Thyroid gland (tissue), 4 donors: ENCODE results near the gene TCERG1L.

Experiments used
- CTCF ChIP-seq, 6 experiments: fragments of 200-600 bp in 3 of 6; fragments of 450-650 bp in 3 of 6; sonication (generic) in 3 of 6; IDR thresholded peaks; one replicate each; pipeline ENCODE4 v1.5.1; 2016 to 2019; ENCODE audit warnings: antibody characterized with exemption in 6 of 6, mild to moderate bottlenecking in 2 of 6, inconsistent platforms in 1 of 6, moderate library complexity in 1 of 6
- POLR2A ChIP-seq, 2 donors: fragments of 450-650 bp; IDR thresholded peaks; one replicate each; pipeline ENCODE4 v1.6.1; 2017; ENCODE audit warnings: antibody characterized with exemption in 2 of 2, mild to moderate bottlenecking in 2 of 2, moderate library complexity in 1 of 2

DNA sequence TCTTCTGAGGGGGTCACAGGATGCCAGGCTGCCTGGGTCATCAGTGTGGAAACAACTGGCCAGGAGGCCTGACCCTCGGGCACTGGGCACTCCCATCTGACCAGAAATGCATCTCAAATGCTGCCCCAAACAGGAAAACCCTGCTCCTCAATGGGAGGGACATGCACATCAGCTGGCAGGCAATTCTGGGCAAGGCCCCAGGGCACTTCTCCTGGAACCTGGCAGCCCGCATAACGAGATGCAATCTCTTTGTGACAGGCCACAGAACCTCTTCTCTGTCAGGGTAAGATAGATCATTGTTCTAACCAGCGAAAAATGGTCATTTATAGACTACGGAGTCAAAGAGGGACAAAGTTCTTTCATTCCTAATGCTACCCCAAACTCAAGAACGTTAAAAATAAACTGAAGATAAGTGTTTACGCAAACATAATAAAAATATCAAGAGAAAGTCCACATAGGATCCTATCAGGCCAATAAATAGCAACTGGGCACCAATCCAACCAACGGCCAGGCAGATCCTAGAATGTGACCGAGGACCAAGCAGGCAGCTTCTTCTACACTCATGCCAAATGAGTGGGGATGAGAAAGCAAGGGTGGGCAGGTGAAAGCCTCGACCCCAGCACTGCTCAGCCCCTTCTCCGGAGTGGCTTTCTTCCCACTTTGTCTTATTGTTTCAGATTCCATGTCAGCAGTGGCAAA, 212.3 kb downstream of the TCERG1L start:
- TF ChIP-seq CTCF (IDR thresholded peaks at IDR 0.05) = no peak
- TF ChIP-seq POLR2A (IDR thresholded peaks at IDR 0.05) = peak in 1 of 2 donors; percentile 14
